NCI-H2196 treated with DMSO at 0.1 percent for 48 hours (cell line): ENCODE results near the gene FCMR.
"Not testable (repeated sequence)": the region's sequence is repeated elsewhere in the genome, so short reads cannot be mapped to it uniquely, and the experiment has no call there.

ENCODE experiments used
- DNase-seq: peaks from one replicate; lab custom pipeline; 2025; ENCODE audit not compliant: unreplicated experiment; lab: John Stamatoyannopoulos, UW

The FCMR gene

DNA sequence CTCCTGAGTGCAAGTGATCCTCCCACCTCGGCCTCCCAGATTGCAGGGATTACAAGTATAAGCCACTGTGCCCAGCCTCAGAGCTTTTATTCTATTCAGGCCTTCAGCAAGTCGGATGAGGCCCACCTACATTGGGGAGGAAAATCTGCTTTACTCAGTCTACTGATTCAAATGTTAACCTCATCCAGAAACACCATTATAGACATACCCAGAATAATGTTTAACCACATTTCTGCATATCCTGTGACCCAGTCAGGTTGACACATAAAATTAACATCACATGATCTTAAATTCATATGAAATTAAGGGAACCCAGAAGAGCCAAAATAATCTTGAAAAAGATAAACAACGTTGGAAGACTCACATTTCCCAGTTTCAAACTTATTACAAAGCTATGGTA lies 41.4 kb downstream of the FCMR start:
- DNase-seq: no peak

GRCh38 chr1:206878456-206878855 lies 43.3 kb downstream of the FCMR start:
- DNase-seq: no peak

DNA sequence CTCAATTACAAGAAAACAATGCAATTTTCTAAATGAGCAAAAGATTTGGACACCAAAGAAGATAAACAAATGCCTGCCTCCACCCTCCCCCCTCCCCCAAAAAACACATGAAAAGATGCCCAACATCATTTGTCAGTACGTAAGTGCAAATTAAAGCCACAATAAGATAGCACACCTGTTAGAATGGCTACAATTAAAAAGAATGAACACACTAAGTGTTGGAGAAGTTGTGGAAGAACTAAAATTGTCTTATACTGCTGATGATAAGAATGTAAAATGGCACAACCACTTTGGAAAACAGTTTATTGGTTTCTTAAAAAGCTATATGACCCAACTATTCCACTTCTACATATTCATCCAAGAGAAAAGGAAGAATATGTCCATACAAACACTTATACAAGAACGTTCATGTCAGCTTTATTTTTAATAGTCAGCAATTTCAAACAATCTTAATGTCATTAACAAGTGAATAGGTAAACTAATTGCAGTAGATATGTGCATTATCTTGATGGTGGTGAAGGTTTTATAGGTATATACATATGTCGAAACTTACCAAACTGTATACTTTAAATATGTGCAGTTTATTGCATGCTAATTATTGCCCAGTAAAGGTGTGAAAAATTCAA lies 45.9 kb downstream of the FCMR start:
- no peak for DNase-seq

- DNase-seq: no peak
Observed at GRCh38 chr1:206873603-206874188, 48.0 kb downstream of the FCMR start.

GRCh38 chr1:206872139-206872538 lies 49.6 kb downstream of the FCMR start:
- DNase-seq: no peak

GRCh38 chr1:206868264-206868663 lies 53.5 kb downstream of the FCMR start:
- DNase-seq: no peak

DNA sequence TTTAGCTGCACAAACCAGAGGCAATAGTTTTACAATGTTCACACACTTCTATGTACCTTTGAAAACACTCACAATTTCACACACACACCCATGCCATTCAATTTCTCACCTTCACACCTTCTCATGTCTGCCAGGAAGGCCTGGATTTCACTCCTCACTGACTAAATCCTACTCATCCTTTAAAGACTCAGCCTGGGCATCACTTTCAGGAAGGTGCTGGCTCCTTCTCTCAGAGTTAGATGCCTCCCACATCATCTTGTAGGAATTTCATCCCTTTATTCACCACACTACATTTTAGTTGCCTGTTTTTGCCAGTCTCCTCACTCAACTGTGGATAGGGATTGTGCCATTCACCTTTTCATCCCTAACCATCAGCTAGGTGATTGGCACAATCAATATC lies 54.0 kb downstream of the FCMR start:
- DNase-seq: no peak

DNA sequence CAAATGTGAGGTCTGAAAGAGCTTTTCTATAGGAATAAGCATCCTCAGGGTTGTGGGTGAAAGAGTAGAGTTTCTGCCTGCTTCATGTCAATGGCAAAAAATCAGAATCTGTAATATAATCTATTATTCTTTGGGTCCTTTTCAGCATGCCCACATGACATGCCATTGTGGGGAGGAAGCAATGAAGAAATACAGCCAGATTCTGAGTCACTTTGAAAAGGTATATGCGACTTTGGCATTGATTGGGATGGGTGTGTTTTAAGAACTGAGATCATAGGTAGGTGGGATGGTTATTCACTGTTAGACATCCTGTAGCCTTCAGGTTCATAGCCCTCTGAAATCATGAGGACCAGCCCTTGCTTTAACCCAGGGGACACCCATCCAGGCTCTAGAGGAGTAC lies 54.5 kb downstream of the FCMR start:
- no peak for DNase-seq

DNA sequence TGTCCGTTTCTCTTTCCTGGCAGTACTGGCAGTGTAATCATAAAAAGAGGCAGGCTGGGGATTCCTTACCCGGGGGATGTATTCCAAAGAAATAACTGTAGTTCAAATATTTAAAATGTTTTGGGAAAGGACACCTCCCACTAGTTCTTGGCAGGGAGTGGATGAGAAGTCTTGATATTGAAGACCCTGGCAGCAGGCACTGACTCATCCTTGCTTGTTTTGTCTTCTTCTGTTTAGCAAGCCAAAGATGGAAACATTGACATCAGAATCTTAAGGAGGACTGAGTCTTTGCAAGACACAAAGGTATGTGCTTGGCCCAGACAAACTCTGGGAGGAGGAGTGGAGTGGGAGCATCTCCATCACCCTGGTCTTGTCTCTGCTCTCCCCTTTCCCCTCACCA lies 55.7 kb downstream of the FCMR start:
- no peak for DNase-seq

DNA sequence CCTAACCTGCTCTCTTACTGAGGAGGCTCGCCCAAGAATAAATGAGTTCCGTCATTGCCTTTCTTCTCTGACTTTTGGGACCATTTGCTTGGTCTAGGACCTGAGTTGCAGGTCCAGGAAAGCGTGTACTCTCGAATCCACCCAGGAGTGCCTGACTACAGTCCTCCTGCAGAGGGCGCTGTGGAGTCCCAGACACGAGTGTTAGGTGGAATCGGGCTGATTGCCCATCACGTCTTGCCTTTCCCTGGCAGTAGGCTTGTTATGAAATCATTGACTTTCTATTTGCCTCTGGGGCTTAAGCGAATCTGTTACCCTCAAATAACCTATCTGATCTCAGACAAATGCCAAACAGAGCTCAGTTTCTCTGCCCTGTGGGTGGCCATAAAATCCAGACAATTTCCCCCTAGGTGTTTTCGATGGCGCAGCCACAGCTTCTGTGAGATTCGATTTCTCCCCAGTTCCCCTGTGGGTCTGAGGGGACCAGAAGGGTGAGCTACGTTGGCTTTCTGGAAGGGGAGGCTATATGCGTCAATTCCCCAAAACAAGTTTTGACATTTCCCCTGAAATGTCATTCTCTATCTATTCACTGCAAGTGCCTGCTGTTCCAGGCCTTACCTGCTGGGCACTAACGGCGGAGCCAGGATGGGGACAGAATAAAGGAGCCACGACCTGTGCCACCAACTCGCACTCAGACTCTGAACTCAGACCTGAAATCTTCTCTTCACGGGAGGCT lies 56.6 kb downstream of the FCMR start, which contains the start of gene IL20:
TSS of gene IL20 (plus strand) at position 685 of the 733 bp plus-strand sequence. CDS start 230 bp downstream, outside the sequence.
- DNase-seq: peak; percentile 63

GRCh38 chr1:206863266-206863665 lies 58.5 kb downstream of the FCMR start:
- DNase-seq: no peak

DNA sequence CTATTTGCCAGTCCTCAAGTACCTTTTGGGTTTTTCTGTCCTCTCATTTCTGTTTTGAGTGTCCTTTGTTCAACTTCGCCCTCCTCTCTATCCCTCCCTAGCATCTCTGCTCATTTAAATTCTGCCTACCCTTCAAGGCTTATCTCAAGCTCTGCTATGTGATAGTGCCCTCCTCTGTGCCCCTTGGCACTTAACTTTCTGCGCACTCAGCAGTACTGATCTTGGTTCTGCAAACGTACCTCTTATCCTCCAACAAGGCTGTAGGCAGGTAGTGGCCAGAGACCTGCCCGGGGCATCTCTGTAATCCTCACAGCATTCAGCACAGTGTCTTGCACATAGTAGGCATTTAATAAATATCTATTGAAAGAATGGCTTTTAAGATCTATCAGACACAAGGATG lies 61.6 kb downstream of the FCMR start:
- no peak for DNase-seq

- no peak for DNase-seq
Observed at GRCh38 chr1:206859082-206859521, 62.6 kb downstream of the FCMR start.

DNA sequence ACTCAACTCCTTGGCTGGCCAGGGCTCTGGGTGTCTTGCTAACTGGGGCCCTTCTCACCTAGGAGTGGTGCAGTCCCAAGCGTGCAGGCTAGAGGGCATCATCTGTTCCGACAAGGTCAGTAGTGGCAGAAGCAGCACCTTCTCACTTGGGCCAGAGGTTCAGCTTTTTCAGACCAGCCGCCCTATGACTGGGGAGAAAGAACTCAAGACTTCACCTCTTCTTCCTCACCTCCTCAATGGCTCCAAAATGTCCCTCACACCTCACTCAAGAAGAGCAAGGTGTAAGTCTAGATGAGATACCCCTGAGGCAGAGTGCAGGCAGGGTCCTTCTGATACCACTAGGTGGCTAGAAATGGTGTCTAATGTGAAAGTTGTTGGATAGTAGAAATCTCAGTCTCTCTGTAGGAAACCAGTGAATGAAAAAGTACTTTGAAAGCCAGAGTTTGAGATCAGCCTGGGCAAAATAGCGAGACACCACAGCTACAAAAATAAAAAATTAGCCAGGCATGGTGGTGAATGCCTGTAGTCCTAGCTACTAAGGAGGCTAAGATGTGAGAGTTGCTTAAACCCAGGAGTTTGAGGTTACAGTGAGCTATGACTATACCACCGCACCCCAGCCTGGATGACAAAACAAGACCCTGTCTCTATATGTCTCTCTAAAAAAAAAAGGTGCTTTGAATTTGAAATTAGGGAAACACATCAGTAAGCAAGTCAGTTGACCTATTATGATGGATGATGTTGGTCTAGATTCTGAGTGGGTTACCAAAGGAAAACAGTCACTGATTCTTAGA lies 64.9 kb downstream of the FCMR start:
- DNase-seq: no peak

- DNase-seq: no peak
Observed at GRCh38 chr1:206855859-206856258, 65.9 kb downstream of the FCMR start.

- peak; percentile 43 for DNase-seq
Observed at GRCh38 chr1:206854401-206855129, 67.2 kb downstream of the FCMR start.

GRCh38 chr1:206853696-206854095 lies 68.0 kb downstream of the FCMR start:
- not testable (repeated sequence) for DNase-seq
